SH-SY5Y (cell line): ENCODE measurements around the gene POLD1.

Source experiments
- GATA2 ChIP-seq: IDR thresholded peaks from 2 replicates; pipeline ENCODE4 v1.6.1; 2011; ENCODE audit warnings: mild to moderate bottlenecking, low read depth, low read length
- GATA3 ChIP-seq: IDR thresholded peaks from 2 replicates; pipeline ENCODE4 v1.6.1; 2011; ENCODE audit warnings: low read depth, mild to moderate bottlenecking, low read length, moderate library complexity

DNA sequence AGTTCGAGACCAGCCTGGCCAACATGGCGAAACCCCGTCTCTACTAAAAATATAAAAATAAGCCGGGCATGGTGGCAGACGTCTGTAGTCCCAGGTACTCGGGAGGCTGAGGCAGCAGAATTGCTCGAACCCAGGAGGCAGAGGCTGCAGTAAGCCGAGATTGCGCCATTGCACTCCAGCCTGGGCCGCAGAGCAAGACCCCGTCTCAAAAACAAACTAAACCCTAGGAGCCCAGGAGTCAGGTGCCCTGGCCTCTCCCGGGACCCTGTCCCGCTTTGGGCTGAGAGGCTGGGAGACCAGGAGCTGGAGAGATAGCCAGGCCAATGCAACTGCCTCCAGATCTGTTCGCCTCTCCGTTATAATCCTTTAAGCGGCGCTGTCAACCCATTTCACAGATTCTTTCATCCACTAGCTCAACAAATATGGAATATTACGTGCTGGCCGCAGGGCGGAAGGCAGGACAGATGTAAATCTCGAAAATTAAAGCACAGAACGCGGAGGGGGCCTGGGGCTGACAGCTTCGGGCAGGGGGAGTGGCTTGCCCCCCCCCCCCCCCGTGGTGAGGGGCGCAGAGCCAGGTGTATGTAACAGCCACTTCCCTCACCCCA, 43.3 kb downstream of the POLD1 start:
- TF ChIP-seq GATA3 (no peak), GATA2 (no peak)
